Neutrophil (primary cell): ENCODE measurements around the gene WTAP.

ENCODE experiments used
- H3K27ac ChIP-seq: fragments of 200-600 bp; sonication (generic); 2 replicates; pipeline ENCODE4 v1.5.1; 2016; ENCODE audit warnings: mild to moderate bottlenecking, moderate library complexity
- H3K27me3 ChIP-seq: fragments of 200-600 bp; sonication (generic); 2 replicates; pipeline ENCODE4 v1.6.0; 2016; ENCODE audit warnings: mild to moderate bottlenecking
- H3K36me3 ChIP-seq: fragments of 200-600 bp; sonication (generic); 2 replicates; pipeline ENCODE4 v1.5.1; 2017
- H3K4me1 ChIP-seq, 2 experiments: fragments of 200-600 bp in 1 of 2; sonication (generic) in 1 of 2; 1 replicate in 1 of 2; 2 replicates in 1 of 2; pipeline versions ENCODE4 v1.5.1 to v1.6.1; 2013 to 2016; ENCODE audit warnings: low read depth in 1 of 2, low read length in 1 of 2, mild to moderate bottlenecking in 1 of 2, moderate library complexity in 1 of 2; ENCODE audit not compliant: control insufficient read depth in 1 of 2, insufficient read depth in 1 of 2
- H3K4me3 ChIP-seq, 2 experiments: fragments of 200-600 bp in 1 of 2; sonication (generic) in 1 of 2; 1 replicate in 1 of 2; 2 replicates in 1 of 2; pipeline ENCODE4 v1.5.1; 2013 to 2016; ENCODE audit warnings: low read depth in 1 of 2, low read length in 1 of 2, mild to moderate bottlenecking in 1 of 2, moderate library complexity in 1 of 2
- H3K9me3 ChIP-seq: fragments of 200-600 bp; sonication (generic); 2 replicates; pipeline ENCODE4 v1.5.1; 2016
- CTCF ChIP-seq: fragments of 200-600 bp; sonication (generic); IDR thresholded peaks from 2 replicates; pipeline ENCODE4 v1.5.1; 2016; ENCODE audit warnings: antibody characterized with exemption

WTAP gene

GRCh38 chr6:159681191-159681880, 46.0 kb upstream of the WTAP start:
- H3K27me3 ChIP-seq, result no peaks in the 10 kb centered on the region
- H3K36me3 ChIP-seq, result peaks cover 98% of the 10 kb centered on the region
- peaks cover 78 to 84% of the 10 kb centered on the region in 2 experiments for H3K4me1 ChIP-seq
- peak overlapping the region in 1 of 2 experiments; percentile 20 for H3K4me3 ChIP-seq
- TF ChIP-seq CTCF, result no peak
- peak overlapping the region; percentile 77 for H3K27ac ChIP-seq
- peaks cover 35% of the 10 kb centered on the region for H3K9me3 ChIP-seq

- H3K4me1 ChIP-seq, result peaks cover 87 to 94% of the 10 kb centered on the region in 2 experiments
- peaks cover 36% of the 10 kb centered on the region for H3K9me3 ChIP-seq
- no peaks in the 10 kb centered on the region for H3K27me3 ChIP-seq
- H3K36me3 ChIP-seq, result peaks cover 100% of the 10 kb centered on the region
- TF ChIP-seq CTCF, result no peak
- H3K4me3 ChIP-seq, result peak overlapping the region in 1 of 2 experiments; percentile 43
- H3K27ac ChIP-seq, result peak overlapping the region; percentile 77
Observed at GRCh38 chr6:159682295-159682694, 45.0 kb upstream of the WTAP start.

DNA sequence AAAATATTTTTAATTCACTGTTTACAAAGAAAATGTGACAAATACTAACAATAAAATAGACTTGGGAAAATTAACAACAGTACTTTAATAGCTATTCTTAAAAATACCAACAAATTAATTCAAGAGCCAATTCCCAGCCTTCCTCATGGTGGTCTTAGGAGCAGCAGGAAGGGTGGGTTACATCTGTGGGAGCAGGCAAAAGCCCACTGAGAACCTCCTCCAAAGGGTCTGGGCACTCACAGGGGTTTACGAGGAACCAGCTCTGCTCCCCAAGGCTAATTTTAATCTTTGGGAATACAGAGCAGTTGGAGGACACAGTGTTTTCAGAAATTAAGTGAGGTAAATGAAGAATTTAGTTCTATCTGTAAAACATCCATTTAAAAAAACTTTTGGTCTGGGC, 44.5 kb upstream of the WTAP start:
- Histone ChIP-seq H3K27me3 (no peaks in the 10 kb centered on the region), H3K9me3 (peaks cover 36% of the 10 kb centered on the region), H3K36me3 (peaks cover 100% of the 10 kb centered on the region), H3K4me3 (peak overlapping the region; percentile 13 to 43), H3K4me1 (peaks cover 91 to 95% of the 10 kb centered on the region in 2 experiments), H3K27ac (peak overlapping the region; percentile 77)
- TF ChIP-seq CTCF, result no peak

DNA sequence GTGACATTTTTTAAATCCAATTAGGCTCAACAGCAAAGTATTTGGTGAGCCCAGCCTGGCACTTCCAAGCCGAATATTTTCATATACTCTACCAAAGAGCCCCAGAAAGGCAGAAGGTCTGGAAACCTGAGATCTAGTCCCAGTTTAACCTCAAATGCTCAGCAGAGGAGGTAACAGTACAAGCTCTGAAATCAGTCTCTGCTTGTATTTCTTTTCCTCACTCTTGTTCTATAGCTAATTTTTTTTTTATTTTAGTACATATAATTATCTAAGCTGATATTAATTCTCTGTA, 43.3 kb upstream of the WTAP start:
- H3K4me1 ChIP-seq, result peaks cover 91 to 97% of the 10 kb centered on the region in 2 experiments
- H3K27me3 ChIP-seq, result no peaks in the 10 kb centered on the region
- TF ChIP-seq CTCF, result no peak
- H3K9me3 ChIP-seq, result peaks cover 32% of the 10 kb centered on the region
- H3K27ac ChIP-seq, result peak overlapping the region; percentile 77
- H3K4me3 ChIP-seq, result peak overlapping the region; percentile 34 to 43
- H3K36me3 ChIP-seq, result peaks cover 100% of the 10 kb centered on the region

- peaks cover 32% of the 10 kb centered on the region for H3K9me3 ChIP-seq
- no peaks in the 10 kb centered on the region for H3K27me3 ChIP-seq
- TF ChIP-seq CTCF, result no peak
- peaks cover 100% of the 10 kb centered on the region for H3K36me3 ChIP-seq
- peaks cover 90 to 95% of the 10 kb centered on the region in 2 experiments for H3K4me1 ChIP-seq
- H3K27ac ChIP-seq, result peak overlapping the region; percentile 35
- peak overlapping the region in 1 of 2 experiments; percentile 40 for H3K4me3 ChIP-seq
Observed at GRCh38 chr6:159686040-159686439, 41.3 kb upstream of the WTAP start.
